DMS114 treated with DMSO at 0.1 percent for 48 hours (cell line): ENCODE measurements around the gene CPB2.

ENCODE experiments used
- DNase-seq: peaks from one replicate; lab custom pipeline; 2025; ENCODE audit not compliant: unreplicated experiment; lab: John Stamatoyannopoulos, UW

The CPB2 gene

DNA sequence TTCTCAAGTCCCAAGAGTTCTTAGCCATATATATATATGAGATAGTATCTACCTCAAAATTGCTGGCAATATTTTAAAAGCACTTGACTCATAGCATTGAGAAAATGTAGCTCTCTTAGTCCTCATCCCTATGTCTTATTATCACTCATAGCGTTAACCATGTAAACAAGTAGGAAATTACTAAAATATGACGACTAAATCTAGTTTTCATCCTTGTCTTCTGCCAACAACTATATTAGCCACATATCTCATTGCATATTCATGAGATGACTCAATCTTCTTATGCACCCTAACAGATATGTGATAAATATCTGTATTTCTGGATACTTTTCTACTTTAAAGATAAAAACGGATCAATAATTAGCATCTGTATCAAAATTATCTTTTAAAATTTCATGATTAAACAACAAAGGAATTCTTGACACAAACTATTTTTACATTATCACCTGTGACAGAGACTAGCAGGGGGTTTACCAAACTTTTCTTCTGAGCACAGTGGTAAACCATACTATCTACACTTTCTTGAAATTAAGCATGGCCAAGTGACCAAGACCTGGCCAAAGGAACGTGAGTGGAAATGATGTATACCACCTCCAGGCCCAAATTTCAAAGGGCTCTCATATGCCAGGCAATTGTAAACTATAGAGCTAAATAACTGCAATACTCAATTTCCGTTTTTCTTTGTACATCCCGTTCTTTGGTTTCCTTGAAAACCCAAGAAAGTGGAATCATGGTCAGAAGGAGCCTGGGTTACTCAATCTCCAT, 98.0 kb downstream of the CPB2 start:
- no peak for DNase-seq

DNA sequence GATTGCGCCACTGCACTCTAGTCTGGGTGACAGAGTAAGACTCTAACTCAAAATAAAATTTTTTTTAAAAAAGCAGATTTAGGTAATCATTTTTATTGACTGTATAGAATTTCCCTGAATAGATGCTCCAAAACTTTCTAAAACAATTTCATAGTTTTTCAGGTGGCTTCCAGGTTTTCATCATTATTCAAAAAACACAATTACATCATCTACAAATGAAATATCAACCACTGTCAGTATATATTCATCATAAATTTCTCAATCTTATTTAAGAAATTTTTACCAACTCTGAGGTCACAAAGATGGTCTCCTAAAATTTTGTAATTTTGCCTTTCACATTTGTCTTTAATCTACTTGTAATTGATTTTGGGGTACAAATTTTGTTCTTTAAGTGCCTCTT, 100.3 kb downstream of the CPB2 start:
- no peak for DNase-seq
